Stimulated activated CD4-positive, alpha-beta T cell treated with anti-CD3 and anti-CD28 coated beads, Interleukin-12 subunit alpha, Interleukin-12 subunit beta, amount 100 ng/mL, for 48 hours (primary cell): ENCODE results near the gene ZC2HC1C.
"Not testable (repeated sequence)": the region's sequence is repeated elsewhere in the genome, so short reads cannot be mapped to it uniquely, and the experiment has no call there.

Source experiments
- DNase-seq, 3 donors: peaks; one replicate each; pipeline ENCODE4 v3.0.0-alpha.2; 2020; ENCODE audit warnings: low read depth in 2 of 3, low spot score in 1 of 3

The ZC2HC1C gene

DNA sequence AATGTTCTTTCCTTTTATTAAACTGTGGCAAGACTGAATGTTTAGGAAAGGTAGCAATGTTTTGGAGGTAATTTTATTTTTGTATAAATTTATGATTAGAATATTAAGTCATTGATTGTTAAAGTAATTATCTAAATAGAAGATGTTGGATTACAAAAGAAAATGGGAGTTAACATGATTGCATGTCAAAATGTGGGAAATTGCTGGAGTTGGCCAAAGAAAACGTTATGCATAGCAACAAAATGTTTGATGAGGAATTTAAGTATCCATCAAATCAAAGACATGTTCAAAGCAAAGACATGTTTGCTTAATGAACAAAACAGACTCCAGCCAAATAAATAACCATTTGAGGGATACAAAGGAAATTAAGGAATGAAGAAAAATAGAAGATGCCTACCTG, 15.0 kb upstream of the ZC2HC1C start:
- no peak for DNase-seq

DNA sequence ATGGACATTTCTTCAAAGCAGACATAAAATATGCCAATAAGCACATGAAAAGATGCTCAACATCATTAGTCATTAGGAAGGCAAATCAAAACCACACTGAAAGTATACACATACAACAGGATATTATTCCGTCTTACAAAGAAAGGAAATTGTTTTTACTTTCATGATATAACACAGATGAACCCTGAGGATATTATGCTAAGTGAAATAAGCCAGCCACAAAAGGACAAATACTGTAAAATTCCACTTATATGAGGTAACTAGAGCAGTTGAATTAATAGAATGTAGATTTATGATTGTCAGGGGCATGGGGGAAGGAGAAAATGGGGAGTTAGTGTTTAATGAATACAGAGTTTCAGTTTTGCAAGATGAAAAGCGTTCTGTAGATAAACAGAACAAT, 9.8 kb upstream of the ZC2HC1C start:
- DNase-seq, result no peak

DNA sequence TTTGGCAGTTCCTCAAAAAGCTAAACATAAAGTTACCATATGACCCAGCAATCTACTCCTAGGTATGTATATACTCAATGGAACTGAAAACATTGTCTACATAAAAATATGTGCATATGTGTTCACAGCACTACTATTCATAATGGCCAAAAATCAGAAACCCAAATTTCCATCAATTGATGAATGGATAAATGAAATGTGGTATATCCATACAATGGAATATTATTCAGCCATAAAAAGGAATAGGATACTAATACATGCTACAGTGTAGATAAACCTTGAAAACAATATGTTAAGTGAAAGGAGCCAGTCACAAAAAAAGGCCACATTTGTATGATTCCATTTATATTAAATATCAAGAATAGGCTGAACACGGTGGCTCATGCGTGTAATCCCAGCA, 9.0 kb upstream of the ZC2HC1C start:
- DNase-seq, result no peak

DNA sequence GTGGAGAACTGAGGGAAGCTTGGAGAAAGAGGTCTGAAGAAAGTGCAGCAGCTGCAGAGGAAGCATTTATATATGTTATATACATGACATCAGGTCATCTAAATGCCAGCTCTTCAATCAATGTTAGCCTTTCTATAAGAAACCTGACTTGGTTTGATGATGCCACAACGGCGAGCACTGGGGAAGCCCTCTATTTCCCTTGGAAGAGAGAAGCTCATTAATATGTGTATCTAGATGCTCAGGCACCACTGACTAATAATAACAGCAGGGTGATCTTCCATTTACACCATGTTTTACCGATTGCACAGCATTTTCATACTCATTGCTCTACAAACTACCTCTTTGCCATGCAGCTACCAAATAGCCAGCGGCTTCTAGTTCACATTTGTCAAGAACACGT, 6.4 kb upstream of the ZC2HC1C start:
- DNase-seq, result no peak

DNA sequence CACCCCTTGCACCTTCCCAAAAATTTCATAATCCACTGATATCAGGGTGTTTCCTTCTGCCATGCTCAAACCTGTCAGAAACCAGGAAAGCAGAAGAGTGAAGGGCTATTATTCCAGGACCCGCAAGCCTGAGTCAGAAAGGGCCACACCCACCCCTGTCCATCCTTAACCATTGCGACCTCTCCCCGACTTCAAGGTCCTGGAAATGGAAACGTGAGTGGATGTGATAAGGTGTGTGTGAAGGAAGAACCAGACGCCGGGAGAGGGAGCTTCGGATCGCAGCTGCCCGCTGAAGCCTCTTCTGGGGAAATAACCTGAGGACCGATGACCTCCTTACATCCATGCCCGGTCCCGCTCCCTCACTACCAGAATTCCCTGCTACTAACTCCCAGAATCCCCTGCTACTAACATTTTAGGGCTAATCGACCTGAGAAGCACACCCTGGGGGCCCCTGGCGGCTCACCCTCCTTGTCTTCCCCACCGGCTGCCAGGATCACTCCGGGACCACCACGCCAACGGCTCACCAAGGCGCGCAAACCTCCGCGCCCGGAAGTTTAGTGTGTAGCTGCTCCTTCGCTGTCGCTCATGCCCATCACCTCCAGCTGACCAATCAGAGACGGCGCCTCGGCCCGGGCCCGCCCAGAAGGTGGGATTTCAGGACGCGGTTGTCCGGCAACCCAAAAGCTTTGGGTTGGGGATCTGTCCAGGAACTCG, 5.8 kb upstream of the ZC2HC1C start, which contains the start of gene ACYP1:
Gene ACYP1, minus strand, starts transcription at position 534 of the 714 bp plus-strand sequence. Its CDS starts 471 bp downstream, at position 63.
- peak; percentile 87 to 94 (median 89) for DNase-seq

DNA sequence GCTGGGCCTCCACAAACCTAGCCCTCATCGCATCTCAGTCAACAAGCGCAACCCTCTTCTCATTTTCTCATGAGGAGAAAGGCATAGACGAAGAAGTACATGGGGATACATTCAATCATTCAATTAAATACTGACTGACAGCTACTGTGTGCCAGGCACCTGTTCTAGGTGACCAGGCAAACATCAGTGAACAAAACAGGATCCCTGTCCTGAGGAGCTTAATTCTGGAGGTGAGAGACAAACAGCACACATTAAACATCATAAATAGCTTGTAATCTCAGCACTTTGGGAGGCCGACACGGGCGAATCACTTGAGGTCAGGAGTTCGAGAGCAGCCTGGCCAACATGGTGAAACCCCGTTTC, 5.3 kb upstream of the ZC2HC1C start:
- no peak for DNase-seq

DNA sequence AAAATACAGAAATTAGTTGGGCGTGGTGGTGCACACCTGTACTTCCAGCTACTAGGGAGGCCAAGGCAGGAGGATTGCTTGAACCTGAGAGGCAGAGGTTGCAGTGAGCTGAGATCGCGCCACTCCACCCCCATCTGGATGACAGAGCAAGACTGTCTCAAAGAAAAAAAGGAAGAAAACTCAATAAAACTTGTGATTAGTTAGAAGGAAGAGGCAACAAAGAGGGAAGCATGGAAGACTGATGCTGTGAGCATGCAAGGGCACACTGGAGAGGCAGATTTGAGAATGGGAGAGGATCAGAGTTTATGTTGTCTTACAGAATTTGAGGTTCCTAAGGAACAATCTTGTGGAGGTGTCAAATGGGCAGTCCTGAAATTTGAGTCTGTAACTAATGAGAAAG, 2.8 kb upstream of the ZC2HC1C start:
- DNase-seq, result no peak

DNA sequence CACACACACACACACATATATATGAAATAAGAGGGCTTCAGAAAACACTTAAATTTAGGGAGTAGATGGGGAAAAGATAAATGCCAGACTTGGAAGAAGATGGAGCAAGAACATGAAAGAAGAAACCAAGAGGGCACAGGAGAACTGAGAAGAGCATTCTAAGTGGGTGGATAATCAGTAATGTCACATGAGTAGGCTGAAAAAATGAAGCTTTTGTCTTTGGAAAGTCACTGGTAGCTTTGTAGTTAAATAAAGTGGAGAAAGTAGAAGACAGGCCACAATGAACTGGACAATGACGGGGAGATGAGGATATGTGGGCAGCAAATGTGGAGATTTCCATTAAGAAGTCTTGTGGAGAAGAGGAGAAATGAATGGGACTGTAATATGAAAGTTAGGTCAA, 2.2 kb upstream of the ZC2HC1C start:
- DNase-seq, result no peak

DNA sequence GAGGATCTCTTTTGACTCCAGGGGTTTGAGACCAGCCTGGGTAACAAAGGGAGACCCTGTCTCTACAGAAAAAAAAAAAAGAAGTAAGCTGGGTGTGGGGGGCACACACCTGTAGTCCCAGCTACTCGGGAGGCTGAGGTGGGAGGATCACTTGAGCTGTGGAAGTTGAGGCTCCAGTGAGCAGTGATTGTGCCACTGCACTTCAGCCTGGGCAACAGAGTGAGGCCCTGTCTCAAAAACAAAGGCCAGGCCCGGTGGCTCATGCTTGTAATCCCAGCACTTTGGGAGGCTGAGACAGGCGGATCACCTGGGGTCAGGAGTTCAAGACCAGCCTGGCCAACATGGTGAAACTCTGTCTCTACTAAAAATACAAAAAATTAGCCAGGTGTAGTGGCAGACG, 1.7 kb upstream of the ZC2HC1C start:
- not testable (repeated sequence) for DNase-seq

DNA sequence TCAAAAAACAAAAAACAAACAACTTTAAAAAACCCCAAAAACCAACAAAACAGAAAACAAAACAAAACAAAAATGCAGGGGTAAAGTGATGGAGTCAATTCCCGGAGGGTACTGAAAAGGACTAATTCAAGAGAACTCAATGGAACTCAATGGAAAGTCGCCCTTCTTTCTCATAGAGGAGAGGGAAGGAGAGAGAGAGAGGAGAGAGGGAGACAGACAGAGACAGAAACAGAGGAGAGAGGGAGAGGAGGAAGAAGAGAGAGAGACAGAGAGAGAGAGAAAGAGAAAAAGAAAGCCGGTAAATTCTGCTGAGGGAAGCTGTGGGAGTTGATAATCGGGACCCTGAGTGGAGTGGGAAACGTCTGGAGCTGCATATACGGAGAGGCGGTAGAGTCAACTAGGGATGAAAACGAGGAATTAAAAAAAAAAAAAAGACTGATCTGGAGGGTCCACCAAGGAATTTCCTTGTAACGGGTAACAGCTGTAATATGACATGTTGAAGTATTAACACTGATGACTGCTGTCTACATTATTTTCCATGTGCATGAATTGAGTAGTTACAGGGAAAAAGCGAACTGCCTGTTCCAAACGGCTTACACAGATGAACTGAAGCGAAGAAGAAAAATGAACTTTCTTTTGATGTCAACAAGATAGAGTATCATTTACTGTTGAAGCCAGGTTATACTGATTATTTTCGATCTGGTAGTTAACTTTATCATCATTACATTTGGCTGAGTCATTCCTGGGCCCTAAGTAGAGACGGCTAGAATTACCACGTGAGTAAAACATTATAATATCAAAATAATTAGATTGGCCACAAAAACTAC, 934 bp upstream of the ZC2HC1C start:
- DNase-seq, result no peak

DNA sequence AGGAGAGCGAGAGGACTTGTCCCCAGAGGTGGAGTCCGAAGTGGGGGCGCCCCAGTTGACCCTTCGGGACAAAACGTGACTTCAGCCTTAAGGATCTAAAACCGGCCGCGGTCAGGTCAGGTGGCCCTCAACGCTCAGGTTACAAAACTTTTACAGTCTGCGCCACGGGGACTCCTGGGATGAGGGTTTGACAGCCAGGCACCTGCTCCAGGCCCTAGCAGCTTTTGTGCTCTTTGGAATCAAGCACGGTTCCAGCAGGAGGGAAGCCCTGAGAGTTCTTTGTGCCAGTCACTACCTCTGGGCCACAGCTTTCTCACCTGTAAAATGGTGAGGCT, 337 bp downstream of the ZC2HC1C start:
- no peak for DNase-seq

DNA sequence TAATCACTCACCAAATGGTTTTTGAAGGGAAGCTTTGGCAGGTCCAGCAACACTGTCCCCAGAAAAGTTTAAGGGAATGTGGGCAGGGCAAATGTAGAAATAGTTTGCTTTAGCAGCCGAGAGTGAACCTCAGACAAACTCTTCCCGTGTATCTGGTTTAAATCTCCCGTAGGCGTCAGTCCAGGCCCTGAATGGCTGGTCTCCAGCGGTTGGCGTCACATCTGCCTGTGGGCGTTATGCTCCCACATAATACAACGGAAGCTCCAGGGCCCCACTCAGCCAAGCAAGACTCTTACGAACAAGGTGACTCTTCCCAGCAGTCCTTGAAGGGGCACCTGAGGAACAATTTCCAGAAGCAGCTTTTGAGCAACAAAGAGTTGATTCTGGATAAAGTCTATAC, 942 bp downstream of the ZC2HC1C start:
- DNase-seq, result no peak

DNA sequence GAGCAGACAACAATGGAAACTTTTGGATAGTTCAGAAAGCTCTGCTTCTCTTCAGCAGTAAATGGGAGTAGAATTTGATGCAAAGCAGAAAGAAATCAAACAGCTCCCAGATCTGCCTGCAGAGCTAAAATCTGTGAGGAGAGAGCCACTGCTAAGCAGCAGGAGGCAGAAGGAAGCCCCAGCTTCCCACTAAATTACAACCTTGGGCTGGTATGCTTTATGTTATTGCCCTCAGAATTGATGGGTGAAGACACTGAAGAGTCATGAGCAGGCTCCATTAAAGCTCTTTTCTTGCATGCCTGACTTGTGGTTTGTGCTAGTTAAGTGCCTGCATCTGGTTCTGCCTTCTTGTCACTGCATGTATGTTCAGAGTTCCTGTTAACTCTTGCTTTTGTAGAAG, 8.4 kb downstream of the ZC2HC1C start:
- DNase-seq, result no peak

DNA sequence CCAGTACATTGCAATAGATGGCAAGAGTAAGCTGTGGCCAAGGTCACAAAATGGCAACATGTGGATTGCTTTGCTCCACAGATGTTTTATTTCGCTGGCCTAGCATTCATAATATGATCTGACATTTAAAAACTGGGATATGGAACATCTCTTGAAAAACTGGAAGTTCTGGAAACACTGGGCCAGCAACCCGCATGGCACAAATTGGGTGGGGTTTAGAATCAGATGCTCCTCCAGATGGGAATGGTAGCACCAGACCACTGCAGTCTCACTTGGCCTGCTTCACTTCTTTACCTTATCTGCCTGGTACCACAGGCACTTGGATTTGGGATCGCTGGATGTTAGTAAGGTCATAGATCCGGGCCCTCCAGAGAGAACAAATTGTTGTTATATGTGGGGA, 10.1 kb downstream of the ZC2HC1C start:
- no peak for DNase-seq

DNA sequence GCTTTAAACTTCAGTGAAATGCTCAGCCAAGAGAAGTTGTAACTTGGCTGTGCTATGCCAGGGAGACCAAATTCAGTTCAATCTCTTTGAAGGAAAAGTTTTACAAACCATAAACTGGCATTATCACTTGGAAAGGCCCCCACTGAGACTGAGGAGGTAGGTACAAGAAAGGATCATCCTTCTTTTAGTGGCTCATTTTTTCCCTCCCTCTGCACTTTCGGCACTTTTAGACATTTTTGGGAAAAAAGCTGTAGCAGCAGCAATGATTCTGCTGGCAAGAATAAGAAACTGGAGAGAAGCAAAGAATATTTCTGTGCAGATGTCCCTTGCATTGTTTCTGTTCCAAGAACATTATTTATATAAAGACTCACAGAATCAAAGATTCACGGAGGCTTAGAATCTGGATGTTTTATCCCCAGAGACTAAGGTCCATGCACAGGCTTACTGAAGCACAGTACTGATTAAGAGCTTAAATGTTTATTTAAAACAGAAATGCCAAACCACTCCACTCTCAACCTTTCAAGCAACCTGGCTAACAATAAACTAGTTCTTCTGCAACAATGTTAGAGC, 12.3 kb downstream of the ZC2HC1C start:
- no peak for DNase-seq

DNA sequence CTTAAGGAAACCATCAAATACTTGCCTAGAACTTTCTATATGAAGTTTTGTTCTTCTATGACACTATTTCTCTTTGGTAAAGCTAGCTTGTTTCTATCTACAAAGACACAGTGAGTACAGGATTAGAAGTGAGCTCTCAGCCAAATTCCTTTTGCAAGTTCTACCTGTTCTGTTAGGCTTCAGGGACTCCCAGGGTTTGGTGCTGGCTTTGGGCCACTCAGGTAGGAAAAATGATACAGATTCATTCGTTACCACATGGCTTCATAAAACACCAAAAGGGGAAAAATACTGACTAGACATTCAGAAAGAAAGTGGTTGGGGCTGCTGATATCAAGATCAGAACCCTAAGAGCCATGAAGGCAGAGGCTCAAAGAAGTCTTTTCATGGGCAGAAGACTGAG, 13.8 kb downstream of the ZC2HC1C start:
- no peak for DNase-seq

DNA sequence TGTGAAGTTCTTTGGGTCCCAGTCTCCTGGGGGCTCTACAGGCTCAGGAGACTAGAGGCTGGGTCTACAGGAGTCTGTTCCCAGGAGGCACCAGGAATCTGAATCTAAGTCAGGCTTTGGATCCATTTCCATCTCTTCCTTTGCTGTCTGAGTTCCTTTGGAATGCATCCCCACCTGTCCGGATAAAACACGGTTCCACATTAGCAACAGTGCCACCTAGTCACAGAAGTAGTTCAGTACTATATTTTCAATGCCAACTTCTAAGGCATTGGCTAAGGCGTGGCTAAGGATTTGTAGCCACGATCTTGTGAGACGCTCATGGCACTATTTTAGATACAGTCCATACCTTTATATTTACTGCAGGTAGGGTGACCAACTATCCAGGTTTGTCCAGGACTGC, 15.1 kb downstream of the ZC2HC1C start:
- DNase-seq, result no peak

DNA sequence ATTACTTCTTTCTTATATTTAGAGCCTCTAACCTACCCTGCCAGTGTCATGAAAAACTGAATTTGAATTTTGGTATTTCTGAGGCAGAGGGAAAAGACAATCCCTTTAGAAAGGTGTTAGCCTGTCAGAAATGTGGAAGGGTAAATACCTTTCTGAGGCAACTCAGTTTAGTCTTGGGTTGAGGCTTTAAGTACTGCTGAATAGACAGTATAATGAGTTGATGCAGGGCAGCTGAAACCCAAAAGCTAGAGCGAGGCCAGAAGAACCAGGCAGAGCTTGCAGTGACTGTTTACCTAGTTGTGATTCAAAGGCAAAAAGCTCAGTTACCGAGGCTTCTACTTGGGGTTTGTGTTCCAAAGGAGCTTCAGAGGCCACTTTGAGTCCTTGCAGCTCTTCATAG, 18.7 kb downstream of the ZC2HC1C start:
- DNase-seq, result no peak

DNA sequence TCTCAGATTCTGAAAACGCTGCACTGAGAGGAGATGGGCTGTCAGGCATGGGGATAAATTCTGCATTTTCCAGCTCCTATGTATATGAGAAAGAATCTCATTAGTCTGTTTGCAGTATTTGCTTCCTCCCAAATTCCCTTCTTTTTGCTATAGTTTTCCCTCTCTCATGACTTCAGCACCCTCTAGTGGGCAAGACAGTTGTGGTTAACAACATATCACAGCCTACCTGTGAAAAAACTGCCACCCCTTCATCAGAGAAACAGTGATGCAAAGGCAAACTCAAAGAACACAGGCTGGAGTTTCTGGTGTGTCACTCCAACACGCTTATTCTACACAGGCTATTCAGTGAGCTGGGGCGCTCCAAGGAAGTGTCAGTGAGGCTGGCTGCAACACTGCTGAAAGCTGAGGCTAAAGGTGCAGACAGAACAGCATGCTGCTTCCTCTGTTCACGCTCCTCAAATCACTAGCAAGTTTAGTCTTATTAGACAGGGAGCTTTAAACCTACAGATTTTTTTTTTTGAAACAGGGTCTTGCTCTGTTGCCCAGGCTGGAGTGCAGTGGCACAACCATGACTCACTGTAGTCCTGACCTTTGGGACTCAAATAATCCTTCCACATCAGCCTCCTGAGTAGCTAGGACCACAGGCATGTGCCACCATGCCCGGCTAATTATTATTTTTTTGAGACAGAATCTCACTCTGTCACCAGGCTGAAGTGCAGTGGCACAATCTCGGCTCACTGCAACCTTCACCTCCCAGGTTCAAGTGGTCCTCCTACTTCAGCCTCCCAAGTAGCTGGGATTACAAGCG, 19.3 kb downstream of the ZC2HC1C start:
- DNase-seq, result peak in 2 of 3 donors; percentile 11 to 51

DNA sequence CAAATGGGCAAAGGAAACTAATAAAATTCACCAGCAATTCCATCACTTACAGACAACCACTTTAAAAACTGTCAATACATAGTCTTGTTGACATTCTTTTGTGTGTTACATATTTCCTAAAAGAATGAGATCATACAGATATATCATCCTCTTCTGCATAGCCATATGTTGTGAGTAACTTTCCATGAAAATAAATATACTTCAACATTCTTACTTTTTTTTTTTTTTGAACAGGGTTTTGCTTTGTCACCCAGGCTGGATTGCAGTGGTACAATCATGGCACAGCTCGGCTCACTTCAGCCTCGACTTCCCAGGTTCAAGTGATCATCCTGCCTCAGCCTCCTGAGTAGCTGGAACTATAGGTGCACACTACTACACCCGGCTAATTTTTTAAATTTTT, 20.9 kb downstream of the ZC2HC1C start:
- DNase-seq, result no peak

DNA sequence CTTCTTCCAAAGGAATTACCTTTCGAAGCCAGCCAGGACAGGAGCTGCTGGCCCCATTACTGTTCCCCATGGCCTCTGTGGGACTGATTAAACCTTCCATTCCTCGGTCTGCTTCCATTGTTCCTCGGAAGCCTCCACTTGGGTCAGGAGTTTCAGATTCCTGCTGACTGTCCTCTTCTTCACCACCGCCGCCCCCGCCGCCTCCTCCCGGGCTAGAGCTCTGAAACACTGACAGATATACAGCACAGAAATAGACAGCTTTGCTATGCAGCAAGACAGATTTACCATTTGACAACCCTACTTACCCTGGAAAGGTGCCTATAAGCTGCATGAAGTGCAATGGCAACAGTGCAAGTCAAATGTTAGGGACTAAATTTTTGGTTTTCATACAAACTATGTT, 21.8 kb downstream of the ZC2HC1C start:
- DNase-seq, result no peak

DNA sequence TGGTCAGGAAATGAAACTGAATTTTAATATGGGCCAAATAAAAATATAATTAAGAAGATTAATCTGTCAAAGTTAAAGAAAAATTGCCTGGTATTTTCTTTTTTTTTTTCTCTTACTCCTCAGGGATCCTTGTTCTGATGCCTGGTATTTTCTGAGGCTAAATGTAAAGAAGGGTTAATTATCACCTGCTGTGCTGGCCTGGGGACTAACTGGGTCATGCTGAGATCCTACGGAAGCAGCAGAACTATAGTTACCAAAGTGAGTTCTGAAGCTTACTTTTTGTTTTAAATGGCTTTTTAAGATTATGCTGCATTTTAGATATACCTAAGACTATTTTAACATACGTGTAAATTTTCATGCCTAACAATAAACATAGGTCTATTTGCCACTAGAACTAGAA, 23.3 kb downstream of the ZC2HC1C start:
- DNase-seq, result no peak
